ENCODE measurements around the gene ASRGL1.
A peak's percentile ranks its signal among the peaks of the same experiment; 100 is the strongest.

ASRGL1 gene

GRCh38 chr11:62394825-62395538 is 57.7 kb downstream of the ASRGL1 start:
- DNase-seq, result peak; percentile 89

- no peak for DNase-seq
Measured at GRCh38 chr11:62395885-62396551, 58.8 kb downstream of the ASRGL1 start.

- no peak for DNase-seq
Measured at GRCh38 chr11:62398011-62398994, 61.1 kb downstream of the ASRGL1 start.

GRCh38 chr11:62399172-62399877 is 62.1 kb downstream of the ASRGL1 start:
- DNase-seq, result no peak

GRCh38 chr11:62399878-62400266 is 62.6 kb downstream of the ASRGL1 start:
- DNase-seq, result no peak

- no peak for DNase-seq
Measured at GRCh38 chr11:62400281-62400680, 63.0 kb downstream of the ASRGL1 start.

GRCh38 chr11:62400760-62401159 is 63.5 kb downstream of the ASRGL1 start:
- no peak for DNase-seq

- no peak for DNase-seq
Measured at GRCh38 chr11:62401356-62401755, 64.1 kb downstream of the ASRGL1 start.

- DNase-seq, result no peak
Measured at GRCh38 chr11:62401811-62402210, 64.6 kb downstream of the ASRGL1 start.

- DNase-seq, result no peak
Measured at GRCh38 chr11:62402226-62402959, 65.1 kb downstream of the ASRGL1 start.

GRCh38 chr11:62402960-62403730 is 65.9 kb downstream of the ASRGL1 start:
- no peak for DNase-seq

- DNase-seq, result no peak
Measured at GRCh38 chr11:62404435-62404834, 67.2 kb downstream of the ASRGL1 start.

GRCh38 chr11:62404901-62405300 is 67.7 kb downstream of the ASRGL1 start:
- DNase-seq, result no peak

GRCh38 chr11:62406034-62406433 is 68.8 kb downstream of the ASRGL1 start:
- no peak for DNase-seq

GRCh38 chr11:62409831-62410230 is 72.6 kb downstream of the ASRGL1 start:
- no peak for DNase-seq

GRCh38 chr11:62410972-62411371 is 73.7 kb downstream of the ASRGL1 start:
- no peak for DNase-seq

- DNase-seq, result no peak
Measured at GRCh38 chr11:62411524-62411923, 74.3 kb downstream of the ASRGL1 start.

GRCh38 chr11:62413060-62413696 is 75.9 kb downstream of the ASRGL1 start:
- peak; percentile 55 for DNase-seq

GRCh38 chr11:62416596-62416995 is 79.3 kb downstream of the ASRGL1 start:
- DNase-seq, result no peak

GRCh38 chr11:62418136-62418535 is 80.9 kb downstream of the ASRGL1 start:
- DNase-seq, result no peak

GRCh38 chr11:62418733-62419132 is 81.5 kb downstream of the ASRGL1 start, which contains the start of gene SCGB1A1:
SCGB1A1 (plus strand) TSS chr11:62419033; CDS start chr11:62419096, 63 bp downstream.
- no peak for DNase-seq
